HCT116 (cell line): Measurements from ENCODE around the gene GFI1.

Experiments used
- EGR1 ChIP-seq: IDR thresholded peaks from 2 replicates; pipeline ENCODE4 v1.6.1; 2012; ENCODE audit warnings: low read depth
- EZH2 ChIP-seq: fragments of 200-600 bp; sonication (generic); IDR thresholded peaks from 2 replicates; pipeline ENCODE4 v1.6.1; 2017; ENCODE audit warnings: antibody characterized with exemption, mixed run types
- EZH2phosphoT487 ChIP-seq: fragments of 200-600 bp; IDR thresholded peaks from 2 replicates; pipeline ENCODE4 v1.6.1; 2018; ENCODE audit warnings: antibody characterized with exemption, borderline replicate concordance
- JUND ChIP-seq: IDR thresholded peaks from 2 replicates; pipeline ENCODE4 v1.6.1; 2012
- POLR2A ChIP-seq: IDR thresholded peaks from 2 replicates; pipeline ENCODE4 v1.7.0; 2011; ENCODE audit warnings: borderline replicate concordance; ENCODE audit not compliant: insufficient read depth, insufficient read length; ENCODE audit errors: extremely low read depth
- POLR2AphosphoS5 ChIP-seq: IDR thresholded peaks from 2 replicates; pipeline ENCODE4 v1.6.1; 2011; ENCODE audit warnings: mild to moderate bottlenecking, low read depth, low read length, moderate library complexity
- SRF ChIP-seq: IDR thresholded peaks from 2 replicates; pipeline ENCODE4 v1.6.1; 2012; ENCODE audit warnings: low read depth
- TF ChIP-seq, protein P1 (sequence below), 3 experiments: fragments of 200-600 bp in 1 of 3; sonication (generic) in 1 of 3; IDR thresholded peaks in 2 of 3; conservative IDR thresholded peaks in 1 of 3; 2 replicates each; pipeline ENCODE4 v1.5.1; 2012 to 2017; ENCODE audit warnings: low read depth in 2 of 3, low read length in 2 of 3, antibody characterized with exemption in 1 of 3, borderline replicate concordance in 1 of 3, control low read depth in 1 of 3, mild to moderate bottlenecking in 1 of 3, mixed read lengths in 1 of 3, mixed run types in 1 of 3, moderate library complexity in 1 of 3; ENCODE audit not compliant: insufficient read depth in 1 of 3
- TF ChIP-seq, protein P2 (sequence below): IDR thresholded peaks from 2 replicates; pipeline ENCODE4 v1.6.1; 2012
- TF ChIP-seq, protein P3 (sequence below): IDR thresholded peaks from 2 replicates; pipeline ENCODE4 v1.6.1; 2012; ENCODE audit warnings: low read depth

DNA sequence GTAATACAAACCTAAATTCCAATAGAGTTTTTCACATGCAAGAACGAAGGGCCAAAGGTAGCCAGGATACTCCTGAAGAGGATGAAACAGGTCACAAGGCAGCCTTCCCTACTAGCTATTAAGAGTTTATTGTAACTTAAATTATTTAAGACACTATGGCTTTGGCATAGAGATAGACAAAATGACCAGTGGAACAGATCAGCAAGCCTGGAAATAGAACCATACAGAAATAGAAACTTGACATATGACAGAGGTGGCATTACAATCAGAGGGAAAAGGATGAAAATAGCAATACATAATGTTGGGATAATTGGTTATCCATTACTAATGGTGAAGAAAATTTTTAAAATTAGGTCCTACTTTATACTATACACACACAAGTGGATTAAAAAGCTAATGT lies 16.5 kb downstream of the GFI1 start:
- no peak for TF ChIP-seq EZH2
- TF ChIP-seq, protein P1, sequence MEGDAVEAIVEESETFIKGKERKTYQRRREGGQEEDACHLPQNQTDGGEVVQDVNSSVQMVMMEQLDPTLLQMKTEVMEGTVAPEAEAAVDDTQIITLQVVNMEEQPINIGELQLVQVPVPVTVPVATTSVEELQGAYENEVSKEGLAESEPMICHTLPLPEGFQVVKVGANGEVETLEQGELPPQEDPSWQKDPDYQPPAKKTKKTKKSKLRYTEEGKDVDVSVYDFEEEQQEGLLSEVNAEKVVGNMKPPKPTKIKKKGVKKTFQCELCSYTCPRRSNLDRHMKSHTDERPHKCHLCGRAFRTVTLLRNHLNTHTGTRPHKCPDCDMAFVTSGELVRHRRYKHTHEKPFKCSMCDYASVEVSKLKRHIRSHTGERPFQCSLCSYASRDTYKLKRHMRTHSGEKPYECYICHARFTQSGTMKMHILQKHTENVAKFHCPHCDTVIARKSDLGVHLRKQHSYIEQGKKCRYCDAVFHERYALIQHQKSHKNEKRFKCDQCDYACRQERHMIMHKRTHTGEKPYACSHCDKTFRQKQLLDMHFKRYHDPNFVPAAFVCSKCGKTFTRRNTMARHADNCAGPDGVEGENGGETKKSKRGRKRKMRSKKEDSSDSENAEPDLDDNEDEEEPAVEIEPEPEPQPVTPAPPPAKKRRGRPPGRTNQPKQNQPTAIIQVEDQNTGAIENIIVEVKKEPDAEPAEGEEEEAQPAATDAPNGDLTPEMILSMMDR (IDR thresholded peaks at IDR 0.05 in 2 of 3, conservative IDR thresholded peaks at IDR 0.05 in 1 of 3; ENCODE audit: borderline replicate concordance in 1 of 3, insufficient read depth in 1 of 3, low read depth in 2 of 3, low read length in 2 of 3), result no peak
- TF ChIP-seq, protein P2, sequence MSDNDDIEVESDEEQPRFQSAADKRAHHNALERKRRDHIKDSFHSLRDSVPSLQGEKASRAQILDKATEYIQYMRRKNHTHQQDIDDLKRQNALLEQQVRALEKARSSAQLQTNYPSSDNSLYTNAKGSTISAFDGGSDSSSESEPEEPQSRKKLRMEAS, result no peak
- no peak for TF ChIP-seq SRF
- no peak for TF ChIP-seq POLR2A
- no peak for TF ChIP-seq POLR2AphosphoS5
- TF ChIP-seq EGR1, result no peak
- TF ChIP-seq, protein P3, sequence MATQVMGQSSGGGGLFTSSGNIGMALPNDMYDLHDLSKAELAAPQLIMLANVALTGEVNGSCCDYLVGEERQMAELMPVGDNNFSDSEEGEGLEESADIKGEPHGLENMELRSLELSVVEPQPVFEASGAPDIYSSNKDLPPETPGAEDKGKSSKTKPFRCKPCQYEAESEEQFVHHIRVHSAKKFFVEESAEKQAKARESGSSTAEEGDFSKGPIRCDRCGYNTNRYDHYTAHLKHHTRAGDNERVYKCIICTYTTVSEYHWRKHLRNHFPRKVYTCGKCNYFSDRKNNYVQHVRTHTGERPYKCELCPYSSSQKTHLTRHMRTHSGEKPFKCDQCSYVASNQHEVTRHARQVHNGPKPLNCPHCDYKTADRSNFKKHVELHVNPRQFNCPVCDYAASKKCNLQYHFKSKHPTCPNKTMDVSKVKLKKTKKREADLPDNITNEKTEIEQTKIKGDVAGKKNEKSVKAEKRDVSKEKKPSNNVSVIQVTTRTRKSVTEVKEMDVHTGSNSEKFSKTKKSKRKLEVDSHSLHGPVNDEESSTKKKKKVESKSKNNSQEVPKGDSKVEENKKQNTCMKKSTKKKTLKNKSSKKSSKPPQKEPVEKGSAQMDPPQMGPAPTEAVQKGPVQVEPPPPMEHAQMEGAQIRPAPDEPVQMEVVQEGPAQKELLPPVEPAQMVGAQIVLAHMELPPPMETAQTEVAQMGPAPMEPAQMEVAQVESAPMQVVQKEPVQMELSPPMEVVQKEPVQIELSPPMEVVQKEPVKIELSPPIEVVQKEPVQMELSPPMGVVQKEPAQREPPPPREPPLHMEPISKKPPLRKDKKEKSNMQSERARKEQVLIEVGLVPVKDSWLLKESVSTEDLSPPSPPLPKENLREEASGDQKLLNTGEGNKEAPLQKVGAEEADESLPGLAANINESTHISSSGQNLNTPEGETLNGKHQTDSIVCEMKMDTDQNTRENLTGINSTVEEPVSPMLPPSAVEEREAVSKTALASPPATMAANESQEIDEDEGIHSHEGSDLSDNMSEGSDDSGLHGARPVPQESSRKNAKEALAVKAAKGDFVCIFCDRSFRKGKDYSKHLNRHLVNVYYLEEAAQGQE, result no peak
- TF ChIP-seq JUND, result no peak
- no peak for TF ChIP-seq EZH2phosphoT487
